HCT116 (cell line): ENCODE measurements around the gene C9orf152. TPM values are rescaled to one million over a fixed set of nuclear protein-coding genes. Genes with fewer than 3 reads are reported as not detected.

Source experiments
- ATAC-seq: fragments of 200-7000 bp; cut with Tn5 transposase; 2 replicates; pipeline ENCODE4 v1.9.1; 2020; ENCODE audit warnings: mild to moderate bottlenecking, moderate library complexity
- BruUV-seq: library from RNA; stranded (reverse); fragments of 400-500 nt; replicated peaks from 2 replicates; lab custom pipeline; 2021; lab: Mats Ljungman, UMichigan
- CTCF ChIA-PET: fragments of 300-600 bp; sonication (Branson Sonifier 250); formaldehyde crosslinking; loops from one replicate; lab custom pipeline; 2021; ENCODE audit warnings: antibody characterized with exemption; lab: Charles Lee
- POLR2A ChIA-PET: fragments of 300-600, 350-600 bp; sonication (Branson Sonifier 250); formaldehyde crosslinking; loops from one replicate; lab custom pipeline; 2021; ENCODE audit warnings: antibody characterized with exemption; lab: Charles Lee
- RAD21 ChIA-PET, 2 experiments: fragments of 300-600 bp; sonication (Branson Sonifier 250); formaldehyde crosslinking; loops; one replicate each; lab custom pipeline; 2023; ENCODE audit warnings: low total read pairs in 2 of 2; ENCODE audit not compliant: uncharacterized antibody in 2 of 2, unreplicated experiment in 2 of 2, low non-redundant PET in 1 of 2; lab: Charles Lee
- DNase-seq: peaks from one replicate; pipeline ENCODE4 v3.0.0-alpha.2; 2010; ENCODE audit warnings: low read depth, low spot score
- H2AFZ ChIP-seq: fragments of 200-600 bp; shearing (Covaris generic), sonication (generic); 2 replicates; pipeline ENCODE4 v1.6.1; 2017; ENCODE audit warnings: low read depth, mixed run types, mixed read lengths, antibody characterized with exemption, low read length; ENCODE audit not compliant: poor library complexity, severe bottlenecking
- H3K27ac ChIP-seq: 2 replicates; pipeline ENCODE4 v1.5.1; 2012; ENCODE audit warnings: low read depth, low read length
- H3K27me3 ChIP-seq: fragments of 200-600 bp; sonication (generic); 2 replicates; pipeline ENCODE4 v1.6.1; 2016; ENCODE audit warnings: mixed run types, low read length, mixed read lengths; ENCODE audit not compliant: insufficient read depth
- H3K36me3 ChIP-seq, 2 experiments: fragments of 200-500 bp in 1 of 2; fragments of 200-600 bp in 1 of 2; sonication (Bioruptor generic) in 1 of 2; sonication (generic) in 1 of 2; 2 replicates each; pipeline versions ENCODE4 v1.5.1 to v1.6.1; 2014 to 2016; ENCODE audit warnings: low read length in 2 of 2, inconsistent platforms in 1 of 2, mixed read lengths in 1 of 2, mixed run types in 1 of 2; ENCODE audit not compliant: insufficient read depth in 2 of 2, control insufficient read depth in 1 of 2
- H3K4me1 ChIP-seq, 2 experiments: fragments of 200-600 bp in 1 of 2; sonication (generic) in 1 of 2; 2 replicates each; pipeline versions ENCODE4 v1.5.1 to v1.6.1; 2012 to 2017; ENCODE audit warnings: low read length in 2 of 2, inconsistent platforms in 1 of 2, mild to moderate bottlenecking in 1 of 2, mixed read lengths in 1 of 2, mixed run types in 1 of 2, moderate library complexity in 1 of 2; ENCODE audit not compliant: insufficient read depth in 2 of 2, control insufficient read depth in 1 of 2
- H3K4me2 ChIP-seq: fragments of 200-600 bp; sonication (generic); 2 replicates; pipeline ENCODE4 v1.6.1; 2017; ENCODE audit warnings: mixed run types, low read length, mixed read lengths
- H3K4me3 ChIP-seq, 2 experiments: fragments of 200-600 bp in 1 of 2; sonication (generic) in 1 of 2; replicated peaks in 1 of 2; 2 replicates each; pipeline ENCODE4 v1.5.1; 2011 to 2016; ENCODE audit warnings: low read length in 2 of 2, control low read depth in 1 of 2, low read depth in 1 of 2, mild to moderate bottlenecking in 1 of 2, mixed read lengths in 1 of 2, mixed run types in 1 of 2
- H3K79me2 ChIP-seq: fragments of 200-600 bp; sonication (generic); 2 replicates; pipeline ENCODE4 v1.6.1; 2017; ENCODE audit warnings: mild to moderate bottlenecking, mixed run types, low read length, moderate library complexity, mixed read lengths; ENCODE audit not compliant: insufficient read depth
- H3K9ac ChIP-seq: fragments of 200-600 bp; sonication (generic); 2 replicates; pipeline ENCODE4 v1.6.1; 2016; ENCODE audit warnings: low read length, mixed read lengths
- H3K9me2 ChIP-seq: fragments of 200-600 bp; sonication (generic), shearing (Covaris generic); 2 replicates; pipeline ENCODE4 v1.6.1; 2017; ENCODE audit warnings: mixed run types, mild to moderate bottlenecking, moderate library complexity; ENCODE audit not compliant: insufficient read depth
- H3K9me3 ChIP-seq, 2 experiments: fragments of 200-500 bp in 1 of 2; fragments of 200-600 bp in 1 of 2; sonication (Bioruptor generic) in 1 of 2; sonication (generic) in 1 of 2; 2 replicates each; pipeline ENCODE4 v1.6.1; 2014 to 2017; ENCODE audit warnings: low read length in 2 of 2, mixed read lengths in 2 of 2, inconsistent platforms in 1 of 2, low read depth in 1 of 2, mild to moderate bottlenecking in 1 of 2, mixed run types in 1 of 2, moderate library complexity in 1 of 2; ENCODE audit not compliant: control insufficient read depth in 1 of 2, insufficient read depth in 1 of 2
- H4K20me1 ChIP-seq: fragments of 200-600 bp; sonication (generic), shearing (Covaris generic); 2 replicates; pipeline ENCODE4 v1.6.1; 2017; ENCODE audit warnings: mixed run types, mild to moderate bottlenecking, moderate library complexity; ENCODE audit not compliant: insufficient read depth
- CBX3 ChIP-seq: IDR thresholded peaks from 2 replicates; pipeline ENCODE4 v1.6.1; 2012; ENCODE audit warnings: low read depth
- CEBPB ChIP-seq: IDR thresholded peaks from 2 replicates; pipeline ENCODE4 v1.6.1; 2012; ENCODE audit warnings: low read depth
- EGR1 ChIP-seq: IDR thresholded peaks from 2 replicates; pipeline ENCODE4 v1.6.1; 2012; ENCODE audit warnings: low read depth
- ELF1 ChIP-seq: IDR thresholded peaks from 2 replicates; pipeline ENCODE4 v1.6.1; 2012; ENCODE audit warnings: low read depth, borderline replicate concordance
- EZH2 ChIP-seq: fragments of 200-600 bp; sonication (generic); IDR thresholded peaks from 2 replicates; pipeline ENCODE4 v1.6.1; 2017; ENCODE audit warnings: antibody characterized with exemption, mixed run types
- FOSL1 ChIP-seq: IDR thresholded peaks from 2 replicates; pipeline ENCODE4 v1.6.1; 2012; ENCODE audit warnings: low read depth
- POLR2AphosphoS5 ChIP-seq: IDR thresholded peaks from 2 replicates; pipeline ENCODE4 v1.6.1; 2011; ENCODE audit warnings: mild to moderate bottlenecking, low read depth, low read length, moderate library complexity
- SIN3A ChIP-seq: IDR thresholded peaks from 2 replicates; pipeline ENCODE4 v1.6.1; 2012; ENCODE audit warnings: low read depth
- SRF ChIP-seq: IDR thresholded peaks from 2 replicates; pipeline ENCODE4 v1.6.1; 2012; ENCODE audit warnings: low read depth
- TCF7L2 ChIP-seq: IDR thresholded peaks from 2 replicates; pipeline ENCODE4 v1.7.0; 2011; ENCODE audit warnings: borderline replicate concordance, inconsistent platforms; ENCODE audit not compliant: insufficient read depth, insufficient read length; ENCODE audit errors: extremely low read depth
- YY1 ChIP-seq: IDR thresholded peaks from 2 replicates; pipeline ENCODE4 v1.6.1; 2011; ENCODE audit warnings: low read length, low read depth, moderate library complexity, mild to moderate bottlenecking; ENCODE audit not compliant: insufficient replicate concordance; ENCODE audit errors: extremely low read depth
- intact Hi-C: fragments of 100-400 bp; cut with micrococcal nuclease; formaldehyde crosslinking; loops from 2 replicates; pipeline ENCODE4 v1.10.0; 2022
- total RNA-seq: library from RNA; stranded (reverse); gene quantifications from one replicate; pipeline ENCODE4 v1.2.1, GENCODE V29; 2021; ENCODE audit not compliant: unreplicated experiment
- TF ChIP-seq, protein P1 (sequence below), 3 experiments: fragments of 200-600 bp in 1 of 3; sonication (generic) in 1 of 3; IDR thresholded peaks in 2 of 3; conservative IDR thresholded peaks in 1 of 3; 2 replicates each; pipeline ENCODE4 v1.5.1; 2012 to 2017; ENCODE audit warnings: low read depth in 2 of 3, low read length in 2 of 3, antibody characterized with exemption in 1 of 3, borderline replicate concordance in 1 of 3, control low read depth in 1 of 3, mild to moderate bottlenecking in 1 of 3, mixed read lengths in 1 of 3, mixed run types in 1 of 3, moderate library complexity in 1 of 3; ENCODE audit not compliant: insufficient read depth in 1 of 3
- TF ChIP-seq, protein P2 (sequence below): IDR thresholded peaks from 2 replicates; pipeline ENCODE4 v1.6.1; 2012
- TF ChIP-seq, protein P3 (sequence below): IDR thresholded peaks from 2 replicates; pipeline ENCODE4 v1.6.1; 2012; ENCODE audit warnings: low read depth
- TF ChIP-seq, protein P4 (sequence below): IDR thresholded peaks from 2 replicates; pipeline ENCODE4 v1.6.1; 2011; ENCODE audit warnings: mild to moderate bottlenecking, low read length, moderate library complexity; ENCODE audit not compliant: insufficient replicate concordance; ENCODE audit errors: extremely low read depth
- TF ChIP-seq, protein P5 (sequence below): IDR thresholded peaks from 2 replicates; pipeline ENCODE4 v1.6.1; 2012

Gene C9orf152
- total RNA-seq, 1 experiment from 2014 or later: not detected

DNA sequence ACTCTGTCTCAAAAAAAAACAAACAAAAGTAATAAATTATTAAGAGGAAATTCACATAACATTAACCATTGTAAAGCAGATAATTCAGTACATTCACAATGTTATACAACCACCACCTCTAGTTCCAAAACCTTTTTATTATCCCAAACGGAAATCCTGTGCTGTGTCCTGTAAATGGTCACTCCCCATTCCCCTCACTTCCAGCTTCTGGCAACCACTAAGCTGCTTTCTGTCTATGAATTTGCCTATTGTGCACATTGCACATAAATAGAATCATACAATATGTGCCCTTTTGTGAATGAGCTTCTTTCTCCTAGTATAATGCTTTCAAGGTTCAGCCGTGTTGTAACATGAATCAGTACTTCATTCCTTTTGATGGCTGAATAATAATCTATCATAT is 20.8 kb downstream of the C9orf152 start:
- POLR2A ChIA-PET: no interaction called here

More for the DNA sequence above, 20.8 kb downstream of the C9orf152 start:
- RAD21 ChIA-PET: no interaction called here
- TF ChIP-seq SIN3A (no peak), CBX3 (no peak), CEBPB (no peak), TCF7L2 (no peak), EGR1 (no peak), FOSL1 (no peak), ELF1 (no peak), YY1 (no peak), EZH2 (no peak), POLR2AphosphoS5 (no peak), SRF (no peak)
- TF ChIP-seq, protein P1, sequence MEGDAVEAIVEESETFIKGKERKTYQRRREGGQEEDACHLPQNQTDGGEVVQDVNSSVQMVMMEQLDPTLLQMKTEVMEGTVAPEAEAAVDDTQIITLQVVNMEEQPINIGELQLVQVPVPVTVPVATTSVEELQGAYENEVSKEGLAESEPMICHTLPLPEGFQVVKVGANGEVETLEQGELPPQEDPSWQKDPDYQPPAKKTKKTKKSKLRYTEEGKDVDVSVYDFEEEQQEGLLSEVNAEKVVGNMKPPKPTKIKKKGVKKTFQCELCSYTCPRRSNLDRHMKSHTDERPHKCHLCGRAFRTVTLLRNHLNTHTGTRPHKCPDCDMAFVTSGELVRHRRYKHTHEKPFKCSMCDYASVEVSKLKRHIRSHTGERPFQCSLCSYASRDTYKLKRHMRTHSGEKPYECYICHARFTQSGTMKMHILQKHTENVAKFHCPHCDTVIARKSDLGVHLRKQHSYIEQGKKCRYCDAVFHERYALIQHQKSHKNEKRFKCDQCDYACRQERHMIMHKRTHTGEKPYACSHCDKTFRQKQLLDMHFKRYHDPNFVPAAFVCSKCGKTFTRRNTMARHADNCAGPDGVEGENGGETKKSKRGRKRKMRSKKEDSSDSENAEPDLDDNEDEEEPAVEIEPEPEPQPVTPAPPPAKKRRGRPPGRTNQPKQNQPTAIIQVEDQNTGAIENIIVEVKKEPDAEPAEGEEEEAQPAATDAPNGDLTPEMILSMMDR (IDR thresholded peaks at IDR 0.05 in 2 of 3, conservative IDR thresholded peaks at IDR 0.05 in 1 of 3; ENCODE audit: borderline replicate concordance in 1 of 3, insufficient read depth in 1 of 3, low read depth in 2 of 3, low read length in 2 of 3): no peak
- TF ChIP-seq, protein P2, sequence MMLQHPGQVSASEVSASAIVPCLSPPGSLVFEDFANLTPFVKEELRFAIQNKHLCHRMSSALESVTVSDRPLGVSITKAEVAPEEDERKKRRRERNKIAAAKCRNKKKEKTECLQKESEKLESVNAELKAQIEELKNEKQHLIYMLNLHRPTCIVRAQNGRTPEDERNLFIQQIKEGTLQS: no peak
- TF ChIP-seq, protein P3, sequence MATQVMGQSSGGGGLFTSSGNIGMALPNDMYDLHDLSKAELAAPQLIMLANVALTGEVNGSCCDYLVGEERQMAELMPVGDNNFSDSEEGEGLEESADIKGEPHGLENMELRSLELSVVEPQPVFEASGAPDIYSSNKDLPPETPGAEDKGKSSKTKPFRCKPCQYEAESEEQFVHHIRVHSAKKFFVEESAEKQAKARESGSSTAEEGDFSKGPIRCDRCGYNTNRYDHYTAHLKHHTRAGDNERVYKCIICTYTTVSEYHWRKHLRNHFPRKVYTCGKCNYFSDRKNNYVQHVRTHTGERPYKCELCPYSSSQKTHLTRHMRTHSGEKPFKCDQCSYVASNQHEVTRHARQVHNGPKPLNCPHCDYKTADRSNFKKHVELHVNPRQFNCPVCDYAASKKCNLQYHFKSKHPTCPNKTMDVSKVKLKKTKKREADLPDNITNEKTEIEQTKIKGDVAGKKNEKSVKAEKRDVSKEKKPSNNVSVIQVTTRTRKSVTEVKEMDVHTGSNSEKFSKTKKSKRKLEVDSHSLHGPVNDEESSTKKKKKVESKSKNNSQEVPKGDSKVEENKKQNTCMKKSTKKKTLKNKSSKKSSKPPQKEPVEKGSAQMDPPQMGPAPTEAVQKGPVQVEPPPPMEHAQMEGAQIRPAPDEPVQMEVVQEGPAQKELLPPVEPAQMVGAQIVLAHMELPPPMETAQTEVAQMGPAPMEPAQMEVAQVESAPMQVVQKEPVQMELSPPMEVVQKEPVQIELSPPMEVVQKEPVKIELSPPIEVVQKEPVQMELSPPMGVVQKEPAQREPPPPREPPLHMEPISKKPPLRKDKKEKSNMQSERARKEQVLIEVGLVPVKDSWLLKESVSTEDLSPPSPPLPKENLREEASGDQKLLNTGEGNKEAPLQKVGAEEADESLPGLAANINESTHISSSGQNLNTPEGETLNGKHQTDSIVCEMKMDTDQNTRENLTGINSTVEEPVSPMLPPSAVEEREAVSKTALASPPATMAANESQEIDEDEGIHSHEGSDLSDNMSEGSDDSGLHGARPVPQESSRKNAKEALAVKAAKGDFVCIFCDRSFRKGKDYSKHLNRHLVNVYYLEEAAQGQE: no peak
- TF ChIP-seq, protein P4, sequence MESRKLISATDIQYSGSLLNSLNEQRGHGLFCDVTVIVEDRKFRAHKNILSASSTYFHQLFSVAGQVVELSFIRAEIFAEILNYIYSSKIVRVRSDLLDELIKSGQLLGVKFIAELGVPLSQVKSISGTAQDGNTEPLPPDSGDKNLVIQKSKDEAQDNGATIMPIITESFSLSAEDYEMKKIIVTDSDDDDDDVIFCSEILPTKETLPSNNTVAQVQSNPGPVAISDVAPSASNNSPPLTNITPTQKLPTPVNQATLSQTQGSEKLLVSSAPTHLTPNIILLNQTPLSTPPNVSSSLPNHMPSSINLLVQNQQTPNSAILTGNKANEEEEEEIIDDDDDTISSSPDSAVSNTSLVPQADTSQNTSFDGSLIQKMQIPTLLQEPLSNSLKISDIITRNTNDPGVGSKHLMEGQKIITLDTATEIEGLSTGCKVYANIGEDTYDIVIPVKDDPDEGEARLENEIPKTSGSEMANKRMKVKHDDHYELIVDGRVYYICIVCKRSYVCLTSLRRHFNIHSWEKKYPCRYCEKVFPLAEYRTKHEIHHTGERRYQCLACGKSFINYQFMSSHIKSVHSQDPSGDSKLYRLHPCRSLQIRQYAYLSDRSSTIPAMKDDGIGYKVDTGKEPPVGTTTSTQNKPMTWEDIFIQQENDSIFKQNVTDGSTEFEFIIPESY: no peak
- TF ChIP-seq, protein P5, sequence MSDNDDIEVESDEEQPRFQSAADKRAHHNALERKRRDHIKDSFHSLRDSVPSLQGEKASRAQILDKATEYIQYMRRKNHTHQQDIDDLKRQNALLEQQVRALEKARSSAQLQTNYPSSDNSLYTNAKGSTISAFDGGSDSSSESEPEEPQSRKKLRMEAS: no peak
- TF ChIP-seq, all 23 proteins: peak for 0
- CTCF ChIA-PET: no interaction called here
- H3K9ac ChIP-seq: no peak overlapping the region
- peaks cover 0 to 7% of the 10 kb centered on the region in 2 experiments; a peak in 1 of 4 replicates for H3K4me1 ChIP-seq
- no peaks in the 10 kb centered on the region for H3K9me2 ChIP-seq
- H3K27me3 ChIP-seq: no peaks in the 10 kb centered on the region
- H3K27ac ChIP-seq: no peak overlapping the region
- no peaks in the 10 kb centered on the region for H3K79me2 ChIP-seq
- no peak overlapping the region for H2AFZ ChIP-seq
- no peak for ATAC-seq
- no peaks in the 10 kb centered on the region for H3K9me3 ChIP-seq
- H3K4me3 ChIP-seq: no peak overlapping the region
- no peak for DNase-seq
- BruUV-seq: no TSS peak
- H3K36me3 ChIP-seq: no peaks in the 10 kb centered on the region
- no peak overlapping the region for H3K4me2 ChIP-seq
- H4K20me1 ChIP-seq: no peaks in the 10 kb centered on the region
- intact Hi-C loops: loop anchor here (10.0 kb wide), 1 partner anchor 1118 kb away; no protein-coding TSS in a partner anchor
